ENCODE results near the gene FMNL1.

GRCh38 chr17:45237686-45238085 lies 16.0 kb downstream of the FMNL1 start:
- no peak for TF ChIP-seq CTCF (IDR thresholded peaks at IDR 0.05)
- TF ChIP-seq POLR2A (IDR thresholded peaks at IDR 0.05) = no peak

Data from adrenal gland (tissue), 5 donors.